GM12891 (cell line): Measurements from ENCODE around the gene CMPK1.

ENCODE experiments used
- DNase-seq: peaks from one replicate; pipeline ENCODE4 v3.0.0; 2011; ENCODE audit warnings: low spot score; ENCODE audit not compliant: insufficient read length
- FAIRE-seq: peaks from 2 replicates; lab custom pipeline; 2011; peaks lifted over from hg19 to GRCh38; lab: Jason Lieb, UNC
- PAX5 ChIP-seq: IDR thresholded peaks from 2 replicates; pipeline ENCODE4 v1.6.1; 2011; ENCODE audit warnings: low read length, moderate library complexity, mild to moderate bottlenecking; ENCODE audit not compliant: insufficient read depth, severe bottlenecking
- POLR2A ChIP-seq: IDR thresholded peaks from 2 replicates; pipeline ENCODE4 v1.6.1; 2011; ENCODE audit warnings: low read depth, low read length, control low read depth
- POLR2AphosphoS5 ChIP-seq: IDR thresholded peaks from 2 replicates; pipeline ENCODE4 v1.6.1; 2011; ENCODE audit warnings: low read depth, low read length, control low read depth
- POU2F2 ChIP-seq: IDR thresholded peaks from 2 replicates; pipeline ENCODE4 v1.6.1; 2011; ENCODE audit warnings: low read depth, mild to moderate bottlenecking, control low read depth, low read length, moderate library complexity
- SPI1 ChIP-seq: IDR thresholded peaks from 2 replicates; pipeline ENCODE4 v1.6.1; 2011; ENCODE audit warnings: low read depth, low read length, control low read depth
- TAF1 ChIP-seq: IDR thresholded peaks from 2 replicates; pipeline ENCODE4 v1.6.1; 2011; ENCODE audit warnings: low read depth, low read length, control low read depth

The CMPK1 gene

DNA sequence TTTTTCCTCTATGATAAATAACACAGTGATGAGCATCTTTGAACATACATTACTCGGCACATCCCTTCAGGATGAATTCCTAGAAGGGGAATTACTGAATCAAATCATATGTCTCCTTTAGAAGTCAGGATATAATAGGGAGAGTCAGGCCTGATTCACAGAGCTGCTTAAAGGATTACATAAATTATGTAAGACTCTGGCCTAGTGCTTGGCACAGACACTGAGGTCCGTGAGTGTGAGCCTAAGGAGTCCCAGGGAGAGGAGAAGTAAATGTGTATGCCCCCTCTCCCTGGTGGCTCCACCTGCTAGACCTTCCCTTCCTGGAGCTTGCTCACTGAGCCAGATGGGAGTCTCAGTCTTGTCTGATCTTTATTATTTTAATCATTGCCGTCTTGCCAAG lies 73.9 kb downstream of the CMPK1 start:
- FAIRE-seq (no peak), DNase-seq (no peak)
- no peak for TF ChIP-seq SPI1
- TF ChIP-seq POU2F2, result no peak
- TF ChIP-seq TAF1, result no peak
- no peak for TF ChIP-seq POLR2A
- TF ChIP-seq POLR2AphosphoS5, result no peak
- TF ChIP-seq PAX5, result no peak

DNA sequence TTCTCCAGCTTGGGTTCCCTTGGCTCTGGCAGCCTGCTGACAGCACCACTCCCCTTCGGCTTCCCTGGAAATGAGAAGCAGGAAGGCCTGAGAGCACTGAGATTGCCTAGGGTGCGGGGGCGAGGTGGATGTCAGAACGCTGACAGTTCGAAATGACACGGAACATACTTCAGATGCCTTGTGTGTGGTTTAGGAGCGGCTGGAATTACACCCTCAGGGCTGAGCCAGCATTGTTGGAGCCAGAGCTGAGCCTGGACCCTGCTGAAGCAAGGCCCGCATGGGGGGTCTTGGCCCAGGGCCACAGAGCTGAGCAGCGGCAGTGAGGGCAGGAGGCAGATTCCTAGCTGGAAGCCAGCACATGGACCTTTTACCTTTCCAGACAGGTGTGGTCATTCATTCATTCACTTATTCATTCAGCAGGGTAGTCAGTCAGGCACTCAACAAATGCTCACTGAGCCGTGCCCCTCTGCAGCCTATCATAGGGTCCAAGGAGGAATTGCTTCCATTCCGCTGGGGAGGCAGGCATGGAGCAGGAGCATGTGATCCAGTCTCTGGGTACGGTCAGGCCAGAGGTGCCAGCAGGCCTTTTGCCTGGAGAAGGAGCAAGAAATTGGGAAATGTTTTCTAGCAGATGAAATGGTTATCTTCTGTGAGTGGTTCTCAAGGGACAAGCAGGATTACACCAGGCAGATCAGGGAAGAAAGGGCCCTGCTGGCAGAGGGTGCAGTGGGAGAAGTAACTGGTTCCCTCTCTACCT lies 75.9 kb downstream of the CMPK1 start:
- no peak for TF ChIP-seq POLR2AphosphoS5
- no peak for TF ChIP-seq POLR2A
- TF ChIP-seq TAF1, result no peak
- no peak for TF ChIP-seq SPI1
- no peak for TF ChIP-seq POU2F2
- TF ChIP-seq PAX5, result no peak
- no peak for DNase-seq
- FAIRE-seq, result no peak

DNA sequence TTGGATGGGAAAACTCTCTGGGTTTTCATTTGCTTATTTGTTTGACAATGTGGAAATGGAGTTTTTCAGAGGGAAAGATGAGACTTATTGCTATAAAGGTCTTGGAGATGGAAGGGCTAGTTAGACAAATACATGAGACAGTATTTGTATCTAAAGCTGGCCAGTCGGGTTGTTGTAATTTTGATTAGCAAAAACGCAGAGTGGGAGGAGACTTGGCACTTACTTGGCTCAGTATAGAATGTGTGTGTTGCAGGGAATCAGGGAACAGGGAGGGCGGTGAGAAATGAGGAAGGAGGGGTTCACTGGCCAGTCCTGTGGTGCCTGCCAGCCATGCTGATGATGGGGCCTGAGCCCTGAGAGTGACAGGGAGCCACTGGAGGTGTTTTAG lies 76.5 kb downstream of the CMPK1 start:
- no peak for DNase-seq
- FAIRE-seq, result no peak
- TF ChIP-seq POLR2A (no peak), SPI1 (no peak), POLR2AphosphoS5 (no peak), PAX5 (no peak), TAF1 (no peak), POU2F2 (no peak)

DNA sequence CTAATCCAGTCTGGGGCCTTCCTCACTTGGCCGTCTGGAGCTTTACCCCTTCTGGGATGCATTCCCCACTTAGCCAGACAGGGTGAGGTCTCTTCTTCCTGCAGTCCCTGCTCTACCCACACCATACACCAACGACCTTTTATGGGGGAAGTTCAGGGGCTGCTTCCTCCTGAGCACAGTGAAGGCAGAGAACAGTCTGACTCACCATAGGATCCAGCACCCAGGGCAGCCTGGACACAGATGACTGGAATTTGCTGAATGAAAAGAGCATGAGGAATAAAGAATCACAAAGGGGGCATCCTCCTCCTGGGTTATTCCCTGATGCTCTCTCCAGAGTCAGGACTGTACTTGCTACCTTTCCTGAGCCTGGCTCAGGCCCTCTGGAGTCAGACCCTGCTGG lies 77.8 kb downstream of the CMPK1 start:
- no peak for FAIRE-seq
- no peak for TF ChIP-seq POLR2AphosphoS5
- TF ChIP-seq TAF1, result no peak
- no peak for TF ChIP-seq POU2F2
- TF ChIP-seq PAX5, result no peak
- TF ChIP-seq POLR2A, result no peak
- TF ChIP-seq SPI1, result no peak
- no peak for DNase-seq

DNA sequence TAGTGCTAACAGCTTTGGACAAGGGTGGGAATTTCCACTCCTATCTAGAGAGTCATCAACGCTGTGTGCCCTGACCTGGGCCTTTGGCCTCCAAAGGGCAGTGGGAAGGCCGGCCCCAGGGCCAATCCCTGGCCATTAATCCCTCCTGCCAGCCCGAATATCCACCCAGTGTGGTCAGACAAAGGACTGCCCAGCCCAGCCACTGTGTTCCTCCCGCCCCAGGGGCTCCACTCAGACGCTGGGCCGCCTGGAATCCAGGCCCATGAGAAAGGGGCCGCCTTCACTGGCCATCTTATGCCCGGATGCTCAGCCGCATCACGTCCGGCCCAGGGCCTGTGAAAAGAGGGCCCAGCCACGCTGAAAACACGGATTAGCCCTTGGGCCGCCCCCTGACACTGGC lies 78.8 kb downstream of the CMPK1 start:
- TF ChIP-seq POU2F2 (no peak), POLR2AphosphoS5 (no peak), SPI1 (no peak), PAX5 (no peak), TAF1 (no peak), POLR2A (no peak)
- no peak for FAIRE-seq
- DNase-seq, result no peak

DNA sequence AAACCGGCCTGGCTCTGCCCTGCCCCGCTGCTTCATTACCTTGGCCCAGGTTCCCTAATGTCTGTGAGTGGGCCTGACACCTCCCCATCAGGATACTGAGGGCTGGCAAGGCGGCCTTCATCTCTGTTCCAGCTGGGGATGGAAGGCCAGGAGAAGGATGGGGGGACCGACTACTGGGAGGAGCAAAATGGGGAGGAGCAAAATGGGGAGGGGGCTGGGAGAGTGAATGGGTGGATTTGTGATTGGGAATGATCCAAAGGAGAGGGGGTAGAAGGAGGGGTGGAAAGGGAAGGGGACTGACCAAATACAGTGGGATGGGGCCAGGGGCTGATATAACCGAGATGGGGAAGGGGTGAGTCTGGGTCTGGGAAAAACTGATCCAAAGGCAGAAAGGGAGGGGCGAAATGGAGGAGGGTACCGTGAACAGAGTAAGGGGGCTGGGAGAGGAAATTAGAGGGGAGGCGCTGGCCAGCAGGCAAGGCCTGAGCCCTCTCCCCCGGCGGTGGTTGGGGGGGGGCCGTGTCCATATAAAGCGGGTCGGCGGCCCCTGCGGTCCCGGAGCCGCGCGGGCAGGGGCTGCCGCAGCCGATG lies 82.2 kb downstream of the CMPK1 start, which contains the start of gene FOXE3:
Gene FOXE3 (plus strand): TSS at position 558 of the 591 bp plus-strand sequence. CDS start 31 bp downstream, at position 589.
- DNase-seq, result no peak
- FAIRE-seq, result no peak
- no peak for TF ChIP-seq TAF1
- TF ChIP-seq POLR2A, result no peak
- no peak for TF ChIP-seq PAX5
- TF ChIP-seq SPI1, result no peak
- TF ChIP-seq POLR2AphosphoS5, result no peak
- no peak for TF ChIP-seq POU2F2

DNA sequence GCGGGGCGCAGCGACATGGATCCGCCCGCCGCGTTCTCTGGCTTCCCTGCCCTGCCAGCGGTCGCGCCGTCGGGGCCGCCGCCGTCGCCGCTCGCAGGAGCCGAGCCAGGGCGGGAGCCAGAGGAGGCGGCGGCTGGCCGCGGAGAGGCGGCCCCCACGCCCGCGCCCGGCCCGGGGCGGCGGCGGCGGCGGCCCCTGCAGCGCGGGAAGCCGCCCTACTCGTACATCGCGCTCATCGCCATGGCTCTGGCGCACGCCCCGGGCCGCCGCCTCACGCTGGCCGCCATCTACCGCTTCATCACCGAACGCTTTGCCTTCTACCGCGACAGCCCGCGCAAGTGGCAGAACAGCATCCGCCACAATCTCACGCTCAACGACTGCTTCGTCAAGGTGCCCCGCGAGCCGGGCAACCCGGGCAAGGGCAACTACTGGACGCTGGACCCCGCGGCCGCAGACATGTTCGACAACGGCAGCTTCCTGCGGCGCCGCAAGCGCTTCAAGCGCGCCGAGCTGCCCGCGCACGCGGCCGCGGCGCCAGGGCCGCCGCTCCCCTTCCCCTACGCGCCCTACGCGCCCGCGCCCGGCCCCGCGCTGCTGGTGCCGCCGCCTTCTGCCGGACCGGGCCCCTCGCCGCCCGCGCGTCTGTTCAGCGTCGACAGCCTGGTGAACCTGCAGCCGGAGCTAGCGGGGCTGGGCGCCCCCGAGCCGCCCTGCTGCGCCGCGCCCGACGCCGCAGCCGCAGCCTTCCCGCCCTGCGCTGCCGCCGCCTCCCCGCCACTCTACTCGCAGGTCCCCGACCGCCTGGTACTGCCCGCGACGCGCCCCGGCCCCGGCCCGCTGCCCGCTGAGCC lies 83.0 kb downstream of the CMPK1 start:
- no peak for FAIRE-seq
- DNase-seq, result peak; percentile 42
- no peak for TF ChIP-seq POU2F2
- no peak for TF ChIP-seq POLR2AphosphoS5
- no peak for TF ChIP-seq TAF1
- TF ChIP-seq SPI1, result no peak
- TF ChIP-seq PAX5, result no peak
- TF ChIP-seq POLR2A, result no peak

DNA sequence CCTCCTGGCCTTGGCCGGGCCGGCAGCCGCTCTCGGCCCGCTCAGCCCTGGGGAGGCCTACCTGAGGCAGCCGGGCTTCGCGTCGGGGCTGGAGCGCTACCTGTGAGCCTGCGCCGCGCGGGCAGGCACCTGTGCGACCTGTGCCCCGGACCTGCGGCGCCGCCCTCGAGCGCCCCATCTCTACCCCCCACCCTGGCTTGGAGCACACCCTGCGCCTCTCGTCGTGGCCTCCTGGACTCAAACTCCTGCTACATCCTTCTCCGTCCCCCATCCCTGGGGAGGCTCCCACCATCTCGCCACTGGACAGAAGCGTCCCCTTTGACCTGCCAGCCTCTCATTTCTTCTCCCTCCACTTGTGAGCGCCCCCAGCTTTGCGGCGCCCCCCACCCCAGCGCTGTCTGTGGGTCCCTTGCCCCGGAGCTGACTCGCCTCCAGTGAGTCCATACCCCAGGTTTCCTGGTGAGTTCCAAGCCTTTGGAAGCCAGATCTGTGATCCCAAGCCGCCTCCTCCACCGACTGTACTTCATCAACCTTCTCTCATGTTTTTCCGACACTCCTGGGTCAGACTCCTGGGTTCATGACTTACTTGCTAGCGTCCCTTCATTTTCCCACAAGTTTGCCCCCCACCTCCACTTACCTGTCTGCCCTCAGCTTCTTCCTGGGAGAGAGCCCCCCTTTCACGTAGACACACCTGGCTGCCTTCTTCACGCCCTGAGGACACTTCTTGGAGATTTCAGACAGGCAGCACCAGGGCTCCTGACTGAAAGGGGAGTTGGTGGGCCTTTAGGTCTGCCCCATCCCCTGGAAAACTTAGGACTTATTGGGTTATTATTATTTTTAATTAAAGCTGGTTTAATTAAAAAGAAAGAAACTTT lies 83.8 kb downstream of the CMPK1 start:
- no peak for FAIRE-seq
- TF ChIP-seq POLR2AphosphoS5, result no peak
- TF ChIP-seq POU2F2, result no peak
- TF ChIP-seq TAF1, result no peak
- TF ChIP-seq PAX5, result no peak
- no peak for TF ChIP-seq SPI1
- no peak for TF ChIP-seq POLR2A
- DNase-seq, result no peak
